ENCODE results near the gene PCDHA1.

The PCDHA1 gene

DNA sequence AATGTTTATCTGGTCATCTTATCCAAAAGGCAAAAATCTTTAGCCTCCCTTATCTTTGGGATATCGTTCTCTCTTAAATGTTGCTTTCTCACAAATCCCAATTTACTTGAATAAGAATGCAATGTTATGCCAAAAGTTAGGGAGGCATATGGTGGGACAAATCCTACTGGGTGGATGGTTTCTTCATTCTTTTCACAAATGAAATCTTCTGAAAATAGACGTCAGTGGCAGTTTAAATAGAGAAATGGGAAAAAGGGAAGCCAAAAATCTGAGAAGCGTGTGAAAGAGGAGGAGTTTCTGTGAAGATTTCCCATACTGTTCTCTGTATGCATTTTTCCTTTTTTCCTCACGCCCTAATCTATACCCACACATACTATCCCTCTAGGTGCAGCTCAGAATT, 137.7 kb downstream of the PCDHA1 start:
- DNase-seq (ENCODE audit: low read depth): no peak

DNA sequence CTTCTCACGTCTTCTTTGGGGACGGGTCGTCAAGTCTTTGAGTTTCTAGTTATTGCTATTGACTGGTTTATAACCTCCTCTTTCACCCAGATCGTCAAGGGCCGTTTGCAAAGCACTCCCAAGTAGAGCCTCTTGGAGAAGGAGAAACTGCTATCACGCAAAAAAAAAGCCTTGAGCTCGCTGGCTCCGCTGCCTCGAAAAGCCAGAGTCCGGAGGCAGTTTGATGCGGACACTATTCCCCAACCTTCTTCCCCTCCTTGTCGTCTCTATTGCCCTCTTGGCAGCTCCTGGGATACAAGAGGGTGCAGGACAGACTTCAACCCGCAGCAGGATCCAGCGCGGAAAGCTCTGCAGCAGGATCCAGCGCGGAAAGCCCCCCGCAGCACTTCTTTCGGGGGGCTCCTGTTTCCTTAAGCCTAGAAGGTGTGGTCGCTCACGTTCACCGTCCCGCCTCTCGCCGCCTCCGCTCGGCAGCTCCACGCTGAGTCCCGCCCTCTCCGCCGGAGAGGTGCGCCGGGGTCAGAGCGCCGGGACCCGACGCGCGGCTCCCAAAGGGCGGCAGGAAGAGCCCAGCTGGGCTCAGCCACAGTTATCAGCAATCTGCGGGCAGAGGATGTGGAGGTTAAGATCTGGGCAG, 140.0 kb downstream of the PCDHA1 start, which contains the start of gene PCDHAC1:
TSS of gene PCDHAC1 (plus strand) at position 494 of the 637 bp plus-strand sequence. CDS start 594 bp downstream, outside the sequence.
- DNase-seq (ENCODE audit: low read depth): no peak

DNA sequence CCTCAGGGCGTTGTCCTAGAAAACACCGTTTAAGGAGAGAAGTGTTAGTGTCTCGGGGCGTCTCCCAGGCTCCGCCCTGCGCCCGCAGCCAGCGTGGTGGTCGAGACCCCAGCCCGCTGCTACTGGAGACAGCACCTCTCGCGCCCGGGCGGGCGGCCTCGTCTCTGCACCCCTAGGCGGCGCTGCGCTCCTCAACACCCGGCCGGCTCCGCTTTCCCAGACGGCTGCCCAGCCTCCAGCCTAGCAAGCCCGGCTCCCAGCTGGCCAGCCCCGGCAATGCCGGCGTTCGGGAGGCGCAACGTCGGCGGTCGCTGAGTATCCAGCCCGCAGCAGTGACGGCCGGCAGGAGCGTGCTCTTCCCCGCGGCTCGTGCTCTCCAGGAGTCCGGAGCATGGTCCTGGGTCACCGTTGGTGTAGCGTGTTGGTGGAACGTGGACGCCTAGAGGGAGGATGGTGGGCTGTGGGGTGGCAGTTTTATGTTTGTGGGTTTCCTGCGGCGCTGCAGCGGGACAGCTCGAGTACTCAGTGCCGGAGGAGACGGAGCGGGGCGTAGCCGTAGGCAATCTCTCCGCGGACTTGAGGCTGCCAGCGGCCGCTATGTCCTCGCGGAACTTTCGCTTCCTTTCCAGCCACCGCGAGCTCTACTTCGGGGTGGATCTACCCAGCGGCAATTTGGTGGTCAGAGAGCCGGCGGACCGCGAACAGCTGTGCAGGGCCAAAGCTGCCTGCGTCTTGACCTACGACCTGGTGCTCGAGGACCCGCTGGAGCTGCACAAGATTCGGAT, 140.7 kb downstream of the PCDHA1 start:
- no peak for DNase-seq (ENCODE audit: low read depth)

DNA sequence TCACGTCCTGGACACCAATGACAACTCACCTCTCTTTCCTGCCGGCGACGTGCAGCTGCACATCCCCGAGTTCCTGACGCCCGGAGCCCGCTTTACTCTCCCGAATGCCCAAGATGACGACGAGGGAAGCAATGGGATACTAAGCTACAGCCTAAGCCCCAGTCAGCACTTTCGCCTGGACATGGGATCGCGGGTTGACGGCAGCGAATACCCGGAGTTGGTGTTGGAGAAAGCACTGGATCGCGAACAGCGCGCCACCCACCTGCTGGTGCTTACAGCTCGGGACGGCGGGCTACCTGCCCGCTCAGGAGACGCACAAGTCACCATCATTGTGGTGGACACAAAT, 141.3 kb downstream of the PCDHA1 start:
- no peak for DNase-seq (ENCODE audit: low read depth)

DNA sequence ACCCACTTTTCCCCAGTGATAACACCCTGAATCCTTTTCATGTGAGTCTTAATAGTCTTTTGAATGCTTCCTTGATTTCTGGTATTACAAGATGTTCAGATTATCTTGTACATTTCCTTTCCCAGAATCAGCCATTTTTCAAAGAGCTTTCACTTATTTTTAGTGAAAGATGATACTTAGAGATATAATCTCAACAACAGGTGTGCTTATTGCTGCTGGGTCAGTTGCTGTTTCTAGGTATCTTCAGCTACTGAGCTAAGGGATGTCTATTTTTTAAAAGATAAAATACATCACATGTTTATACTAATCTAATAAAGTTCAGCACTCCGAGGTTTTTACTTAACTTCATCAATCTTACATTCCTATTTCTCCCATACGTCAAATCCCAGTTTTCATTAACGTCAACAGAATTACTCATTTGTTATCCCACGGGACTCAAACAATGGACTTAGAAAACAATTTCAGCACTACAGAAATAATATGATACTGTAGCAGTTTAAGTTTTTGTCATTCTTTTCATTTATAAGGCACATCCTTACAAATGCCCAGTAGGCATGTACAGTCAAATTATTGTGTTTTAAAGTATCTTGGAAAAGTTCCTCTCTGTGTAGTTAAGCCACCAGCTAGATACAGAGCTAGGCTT, 149.1 kb downstream of the PCDHA1 start:
- DNase-seq (ENCODE audit: low read depth): no peak

DNA sequence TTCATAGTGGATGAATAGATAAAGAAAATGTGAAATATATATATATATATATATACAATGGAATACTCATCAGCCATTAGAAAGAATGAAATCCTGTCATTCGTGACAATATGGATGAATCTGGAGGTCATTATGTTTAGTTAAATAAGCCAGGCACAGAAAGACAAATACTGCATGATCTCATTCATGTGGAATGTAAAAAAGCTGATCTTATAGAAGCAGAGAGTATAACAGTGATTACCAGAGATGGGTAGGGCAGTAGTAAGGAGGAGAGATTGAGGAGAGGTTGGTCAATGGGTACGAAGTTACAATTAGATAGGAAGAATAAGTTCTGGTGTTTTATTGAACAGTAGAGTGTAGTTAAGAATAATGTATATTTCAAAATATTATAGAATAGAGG, 160.6 kb downstream of the PCDHA1 start:
- no peak for DNase-seq (ENCODE audit: low read depth)

DNA sequence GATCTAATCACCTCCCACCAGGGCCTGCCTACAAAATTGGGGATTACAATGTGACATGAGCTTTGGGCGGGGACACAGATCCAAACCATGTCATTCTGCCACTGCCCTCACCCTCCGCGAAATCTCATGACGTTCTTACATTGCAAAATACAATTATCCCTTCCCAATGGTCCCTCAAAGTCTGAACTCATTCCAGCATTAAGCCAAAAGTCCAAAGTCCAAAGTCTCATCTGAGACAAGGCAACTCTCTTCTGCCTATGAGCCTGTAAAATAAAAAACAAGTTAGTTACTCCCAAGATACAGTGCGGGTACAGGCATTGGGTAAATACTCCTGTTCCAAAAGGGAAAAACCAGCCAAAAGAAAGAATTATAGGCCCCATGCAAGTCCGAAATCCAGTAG, 165.7 kb downstream of the PCDHA1 start:
- no peak for DNase-seq (ENCODE audit: low read depth)

DNA sequence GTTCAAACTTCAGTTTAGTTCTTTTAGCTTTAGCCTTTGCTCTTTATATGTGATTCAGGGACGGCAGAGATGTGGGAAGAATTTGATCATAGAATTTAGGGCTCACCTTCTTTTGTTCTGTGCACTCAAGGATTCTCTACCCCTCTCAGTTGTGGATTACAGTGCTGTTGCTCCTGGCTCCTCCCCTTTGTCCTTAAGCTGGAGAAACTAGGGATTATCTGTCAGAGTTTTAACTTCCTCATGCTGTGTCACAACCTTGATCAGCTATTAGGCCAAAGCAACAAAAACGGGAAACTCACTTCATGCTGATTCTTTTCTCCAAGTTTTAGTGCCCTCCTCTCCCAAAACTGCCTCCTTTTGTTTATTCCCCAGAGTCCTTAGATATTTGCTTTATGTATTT, 167.3 kb downstream of the PCDHA1 start:
- no peak for DNase-seq (ENCODE audit: low read depth)

DNA sequence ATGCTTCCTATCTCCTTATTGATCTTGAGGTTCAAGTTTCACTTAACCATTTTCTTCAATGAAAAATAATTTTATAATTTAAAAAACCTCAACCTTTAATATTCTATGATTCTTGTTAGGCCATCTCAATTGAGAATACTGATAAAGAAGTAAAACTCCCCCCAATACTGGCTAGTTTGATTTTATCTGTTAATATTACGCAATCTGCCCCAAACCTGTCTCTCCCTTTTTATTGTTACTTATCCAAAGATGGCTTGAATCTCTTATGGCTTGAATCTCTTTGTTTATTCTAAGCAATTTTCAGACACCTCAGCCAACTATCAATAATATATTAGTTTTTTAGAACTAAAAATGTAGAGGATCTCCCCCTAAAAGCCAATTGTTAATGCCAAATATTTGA, 176.2 kb downstream of the PCDHA1 start:
- DNase-seq (ENCODE audit: low read depth): no peak

DNA sequence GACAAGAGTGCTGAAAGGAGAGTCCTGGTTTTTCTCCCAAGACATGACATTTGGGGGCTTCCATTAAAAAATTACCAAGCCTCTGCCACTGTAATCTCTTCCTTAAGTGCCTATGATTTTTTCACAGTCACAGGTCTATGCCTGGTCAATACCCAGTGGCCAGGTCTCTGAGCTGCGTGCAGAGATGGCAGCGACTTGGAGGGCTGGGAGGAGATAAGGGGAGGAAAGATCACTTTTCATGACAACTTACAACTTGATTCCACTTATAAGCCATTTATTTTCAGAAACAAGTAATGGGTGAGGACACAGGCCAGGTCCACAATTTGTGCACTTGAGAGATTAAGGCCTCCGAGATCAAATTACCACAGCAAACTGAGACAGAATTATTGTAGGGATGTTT, 178.4 kb downstream of the PCDHA1 start:
- DNase-seq (ENCODE audit: low read depth): no peak

DNA sequence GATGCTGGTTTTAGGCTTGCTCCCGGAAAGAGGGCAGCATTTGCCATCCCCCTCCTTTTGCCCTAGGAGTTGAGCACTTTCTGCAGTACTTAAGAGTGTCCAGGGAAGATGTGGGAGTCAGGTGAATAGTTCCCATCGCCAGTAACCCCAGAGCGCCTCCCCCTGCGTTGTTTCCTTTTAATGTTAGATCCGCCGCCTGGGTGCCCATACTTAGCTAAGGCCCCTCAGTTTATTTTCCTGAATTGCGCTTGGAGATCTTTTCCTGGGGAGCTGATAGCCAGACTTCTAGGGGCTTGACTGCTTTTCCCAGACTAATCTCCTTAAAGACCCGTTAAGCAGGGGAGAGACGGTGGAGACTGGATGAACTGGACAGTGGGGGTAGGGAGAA, 180.0 kb downstream of the PCDHA1 start:
- DNase-seq (ENCODE audit: low read depth): no peak

DNA sequence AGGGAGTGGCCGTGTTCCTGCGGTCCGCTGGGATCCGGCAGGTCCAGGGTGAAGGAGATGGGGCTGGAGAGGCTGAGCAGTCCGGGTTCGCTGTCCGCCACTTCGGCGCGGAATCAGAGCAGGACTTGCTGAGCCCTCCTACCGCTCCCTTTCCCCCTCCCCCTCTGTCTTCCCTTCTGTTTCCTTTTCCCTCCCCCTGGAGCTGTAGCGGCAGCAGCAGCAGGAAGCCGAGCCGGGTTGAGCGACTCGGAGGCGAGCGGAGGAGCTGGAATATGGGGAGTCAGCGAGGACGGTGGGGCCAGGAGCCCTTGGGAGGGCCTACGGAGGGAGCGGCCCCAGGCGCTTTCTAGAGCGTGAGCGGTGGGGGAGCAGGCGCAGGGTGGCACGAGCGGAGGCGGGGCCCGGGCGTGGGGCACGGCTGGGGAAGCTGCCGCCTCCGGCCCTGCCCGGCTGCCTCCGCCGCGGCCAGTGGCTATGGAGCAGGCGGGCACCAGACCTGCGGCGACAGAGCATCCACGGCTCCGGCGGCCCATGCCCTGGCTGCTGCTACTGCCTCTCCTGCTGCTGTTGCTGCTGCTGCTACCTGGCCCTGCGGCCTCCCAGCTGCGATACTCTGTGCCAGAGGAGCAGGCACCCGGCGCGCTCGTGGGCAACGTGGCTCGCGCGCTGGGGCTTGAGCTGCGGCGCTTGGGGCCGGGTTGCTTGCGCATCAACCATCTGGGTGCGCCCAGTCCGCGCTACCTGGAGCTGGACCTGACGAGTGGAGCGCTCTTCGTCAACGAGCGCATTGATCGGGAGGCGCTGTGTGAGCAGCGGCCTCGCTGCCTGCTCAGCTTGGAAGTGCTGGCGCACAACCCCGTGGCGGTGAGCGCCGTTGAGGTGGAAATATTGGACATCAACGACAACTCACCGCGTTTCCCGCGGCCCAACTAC, 180.6 kb downstream of the PCDHA1 start, which contains the start of gene PCDHAC2:
TSS of gene PCDHAC2 (plus strand) at position 184 of the 933 bp plus-strand sequence. CDS start at position 475, 291 bp downstream.
- DNase-seq (ENCODE audit: low read depth): no peak

DNA sequence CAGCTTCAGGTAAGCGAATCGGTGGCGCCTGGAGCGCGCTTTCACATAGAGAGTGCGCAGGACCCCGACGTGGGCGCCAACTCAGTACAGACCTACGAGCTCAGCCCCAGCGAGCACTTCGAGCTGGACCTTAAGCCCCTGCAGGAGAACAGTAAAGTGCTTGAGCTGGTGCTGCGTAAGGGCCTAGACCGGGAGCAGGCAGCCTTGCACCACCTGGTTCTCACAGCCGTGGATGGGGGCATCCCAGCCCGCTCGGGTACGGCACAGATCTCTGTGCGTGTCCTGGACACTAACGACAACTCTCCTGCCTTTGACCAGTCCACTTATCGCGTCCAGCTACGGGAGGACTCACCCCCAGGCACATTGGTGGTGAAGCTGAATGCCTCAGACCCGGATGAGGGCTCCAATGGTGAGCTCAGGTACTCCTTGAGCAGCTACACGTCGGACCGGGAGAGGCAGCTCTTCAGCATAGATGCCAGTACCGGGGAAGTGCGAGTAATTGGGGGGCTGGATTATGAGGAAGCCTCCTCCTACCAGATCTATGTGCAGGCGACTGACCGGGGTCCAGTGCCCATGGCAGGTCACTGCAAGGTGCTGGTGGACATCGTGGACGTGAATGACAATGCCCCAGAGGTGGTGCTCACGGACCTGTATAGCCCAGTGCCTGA, 181.4 kb downstream of the PCDHA1 start:
- no peak for DNase-seq (ENCODE audit: low read depth)

DNA sequence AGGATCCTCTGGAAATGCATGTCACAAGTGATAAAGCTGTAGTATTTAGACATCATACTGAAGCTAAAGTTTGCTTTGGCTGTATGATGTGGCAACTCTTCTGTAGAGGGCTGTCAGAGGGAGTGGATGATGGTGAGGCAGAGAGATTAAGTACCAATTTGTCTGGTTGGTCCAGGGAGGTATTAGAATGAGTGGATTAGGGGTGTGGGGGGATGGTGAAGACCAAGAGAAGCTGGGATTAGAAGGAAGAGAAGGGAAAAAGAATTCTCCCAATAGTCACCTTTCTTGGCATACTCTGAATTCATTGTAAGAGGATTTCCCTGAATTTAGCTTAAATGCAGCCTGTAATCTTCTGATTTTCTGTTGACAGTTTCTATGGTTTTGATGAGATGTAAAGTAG, 183.9 kb downstream of the PCDHA1 start:
- DNase-seq (ENCODE audit: low read depth): no peak

DNA sequence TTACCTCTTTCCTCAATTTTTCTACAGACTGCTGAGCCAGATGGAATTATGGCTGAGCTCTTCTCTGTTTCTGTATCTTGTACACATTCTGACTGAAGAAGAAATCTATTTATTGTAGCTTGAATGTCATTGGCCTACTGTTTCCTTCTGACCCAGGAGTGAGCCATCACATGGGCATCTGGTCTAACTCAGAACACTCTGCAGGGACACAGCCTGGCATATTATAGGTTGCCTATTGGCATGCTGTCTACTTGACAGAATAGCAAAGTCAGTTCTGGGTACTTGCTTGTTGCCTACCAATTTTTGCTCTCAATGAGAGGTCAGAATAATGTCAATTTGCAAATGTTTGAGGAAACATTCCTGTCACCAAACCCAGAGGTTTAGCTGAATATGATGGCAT, 187.6 kb downstream of the PCDHA1 start:
- no peak for DNase-seq (ENCODE audit: low read depth)

DNA sequence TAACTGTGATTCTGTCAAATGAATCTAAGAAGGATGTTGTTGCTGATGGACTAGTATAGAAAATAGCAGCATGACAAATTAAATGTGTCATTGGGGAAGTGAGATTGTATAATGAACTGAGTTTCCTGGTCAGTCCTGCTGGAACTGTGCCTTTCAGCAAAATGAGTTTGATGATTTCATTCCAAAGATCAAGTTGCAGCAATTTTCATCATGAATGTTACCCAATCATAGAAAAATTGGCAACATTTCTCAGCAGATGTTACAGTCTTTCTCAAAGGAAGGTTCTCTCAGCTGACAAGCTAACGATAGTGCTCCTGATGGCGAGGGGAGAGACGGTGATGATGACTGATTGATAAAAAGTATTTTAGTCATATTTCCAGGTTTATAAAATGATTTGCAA, 191.1 kb downstream of the PCDHA1 start:
- DNase-seq (ENCODE audit: low read depth): no peak

DNA sequence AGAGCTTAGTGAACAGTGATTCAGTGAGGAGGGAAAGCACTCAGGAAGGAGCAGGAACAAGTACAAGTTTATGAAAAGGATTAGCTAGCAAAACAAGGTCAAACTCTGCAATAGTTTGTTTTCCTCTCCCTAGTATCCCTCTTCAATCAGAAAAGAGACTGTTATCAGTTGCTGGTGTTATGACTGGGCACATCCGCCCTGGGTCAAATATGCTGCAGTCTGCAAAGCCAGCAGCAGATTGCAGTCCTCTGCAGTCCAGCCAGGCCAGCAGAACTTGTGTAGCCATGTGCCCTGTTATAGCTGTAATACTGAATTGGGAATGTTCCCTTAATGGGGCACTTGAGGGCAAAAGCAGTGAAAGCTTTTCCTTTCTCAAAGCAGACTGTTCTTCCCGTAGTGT, 192.3 kb downstream of the PCDHA1 start:
- DNase-seq (ENCODE audit: low read depth): no peak

DNA sequence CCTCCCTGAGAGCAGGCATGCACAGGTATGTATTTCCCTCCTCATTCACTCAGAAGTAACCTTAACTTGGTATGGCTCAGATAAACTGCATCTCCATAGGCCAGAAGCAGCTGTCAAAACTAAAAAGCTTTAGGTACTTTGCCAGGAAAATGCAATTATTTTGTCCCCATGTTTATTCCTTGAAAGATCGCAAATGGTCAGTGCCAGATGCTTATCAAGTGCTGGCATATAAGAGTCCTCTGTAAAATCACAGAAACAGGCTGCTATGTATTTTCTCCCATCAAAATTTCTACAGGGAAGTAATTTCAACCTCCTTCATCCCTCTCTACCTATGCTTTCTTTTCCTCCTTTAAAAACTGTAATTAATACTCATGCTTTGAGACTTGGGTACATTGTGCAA, 193.0 kb downstream of the PCDHA1 start:
- DNase-seq (ENCODE audit: low read depth): no peak

DNA sequence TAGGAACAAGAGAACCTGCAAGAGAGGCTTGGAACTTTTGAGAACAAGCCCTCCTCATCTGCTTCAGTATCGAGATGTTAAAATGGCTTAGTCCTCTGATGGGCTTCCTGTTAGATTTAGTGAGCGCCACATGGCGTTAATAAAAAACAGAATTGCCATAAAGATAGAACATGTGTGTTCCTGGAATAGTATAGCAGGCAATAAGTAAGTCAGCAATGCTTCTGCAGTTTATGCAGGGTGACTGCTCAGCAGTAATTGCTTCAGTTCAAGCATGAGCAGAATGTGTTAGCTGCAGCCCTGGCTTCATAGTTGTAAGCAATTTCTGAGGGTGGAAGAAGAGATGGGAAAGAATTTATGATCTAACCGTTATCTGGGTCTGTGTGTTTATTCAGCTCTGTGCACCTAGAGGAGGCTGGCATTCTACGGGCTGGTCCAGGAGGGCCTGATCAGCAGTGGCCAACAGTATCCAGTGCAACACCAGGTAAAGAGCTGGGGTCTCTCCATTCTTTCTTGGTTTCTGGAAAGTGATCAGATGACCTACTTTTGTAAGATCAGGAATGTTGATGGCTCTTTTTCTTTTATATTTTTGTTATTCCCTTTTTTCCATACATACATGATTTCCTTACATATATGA, 196.3 kb downstream of the PCDHA1 start:
- no peak for DNase-seq (ENCODE audit: low read depth)

DNA sequence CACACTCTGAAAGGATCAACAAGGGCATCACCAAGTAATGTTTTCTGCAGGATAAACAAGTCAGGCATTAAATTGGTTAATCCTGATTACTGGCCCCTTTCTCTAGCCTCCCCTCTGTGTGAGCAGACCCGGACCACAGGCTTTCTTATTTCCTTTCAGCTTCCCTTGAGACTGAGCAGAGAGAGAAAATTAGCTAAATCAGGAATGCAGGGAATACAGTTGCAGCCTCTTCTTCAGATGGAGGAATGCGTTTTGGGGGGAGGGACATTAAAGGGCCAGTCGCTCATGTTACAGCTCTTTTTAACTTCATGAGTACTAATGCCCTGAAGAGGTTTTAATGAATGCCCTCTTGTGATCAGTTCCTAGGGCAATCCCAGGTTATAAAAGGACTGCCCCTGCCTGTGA, 200.2 kb downstream of the PCDHA1 start:
- DNase-seq (ENCODE audit: low read depth): no peak

DNA sequence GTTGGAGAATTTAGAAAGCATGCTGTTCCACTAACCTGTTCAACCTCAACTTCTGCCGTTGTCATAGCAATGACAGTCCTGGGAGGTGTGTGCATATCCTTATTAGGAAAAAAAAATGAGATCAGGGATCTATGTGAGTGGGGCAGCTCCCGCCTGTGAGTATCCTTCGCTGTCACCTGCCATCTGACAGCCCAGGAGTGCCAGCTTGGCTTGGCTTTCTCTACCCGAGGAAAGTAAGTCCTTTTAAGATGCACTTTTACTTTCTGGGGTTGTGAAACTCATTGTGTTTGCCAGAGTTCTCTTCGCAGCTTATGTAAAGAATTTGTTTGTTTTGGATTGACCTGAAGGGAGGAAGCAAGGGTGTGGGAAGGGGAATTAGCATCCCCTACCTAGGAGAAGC, 202.2 kb downstream of the PCDHA1 start:
- DNase-seq (ENCODE audit: low read depth): no peak
